HG03565 (cell line): Measurements from ENCODE around the gene CST6.
A peak's percentile ranks its signal among the peaks of the same experiment; 100 is the strongest.

Source experiments
- ATAC-seq: cut with Tn5 transposase; IDR thresholded peaks from one replicate; pipeline ENCODE4 v1.9.1; 2021; ENCODE audit warnings: mild to moderate bottlenecking, moderate library complexity; ENCODE audit not compliant: unreplicated experiment

The CST6 gene

DNA sequence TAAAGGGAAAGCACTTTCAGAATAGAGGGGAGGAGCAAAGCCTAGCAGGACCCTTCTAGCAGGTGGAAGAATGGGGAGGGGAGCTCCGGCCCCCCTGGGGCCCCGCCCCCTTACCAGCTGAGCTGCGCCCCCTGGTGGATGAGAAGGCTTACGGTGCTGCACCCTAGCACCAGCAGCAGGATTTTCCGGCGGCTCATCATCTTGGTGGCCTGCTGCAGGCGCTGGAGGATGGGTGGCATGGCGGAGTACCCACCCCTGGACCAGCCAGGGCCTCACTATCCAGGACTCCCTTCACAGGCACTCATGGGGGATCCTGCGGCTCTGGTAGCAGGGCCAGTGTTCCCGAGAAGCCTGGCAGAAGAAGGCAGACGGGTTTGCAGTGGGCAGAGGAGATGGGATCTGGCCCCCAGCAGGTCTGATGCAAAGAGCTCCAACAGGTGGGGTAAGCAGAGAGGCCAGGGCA, 33.4 kb downstream of the CST6 start:
- no peak for ATAC-seq

DNA sequence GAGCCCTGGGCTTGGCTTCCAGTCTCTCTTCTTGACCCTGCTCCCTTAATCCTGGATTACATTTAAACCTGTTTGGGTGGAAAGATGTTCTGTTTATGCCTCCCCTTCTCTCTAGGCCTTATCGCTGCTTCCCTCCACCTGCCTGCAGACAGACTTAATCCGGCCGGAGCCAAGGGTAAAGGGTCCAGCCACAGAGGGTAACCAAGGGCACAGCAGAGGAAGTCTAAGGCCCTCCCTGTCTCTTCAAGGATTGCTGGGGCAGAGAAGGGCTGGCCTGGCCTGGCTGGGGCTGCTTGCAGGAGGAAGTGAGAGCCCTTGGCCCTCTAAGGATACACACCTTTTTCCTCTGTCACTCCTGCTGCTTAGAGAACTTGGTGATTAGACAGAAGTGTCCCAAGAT, 35.1 kb downstream of the CST6 start:
- ATAC-seq: no peak

GRCh38 chr11:66047541-66048365, 35.9 kb downstream of the CST6 start:
- no peak for ATAC-seq

DNA sequence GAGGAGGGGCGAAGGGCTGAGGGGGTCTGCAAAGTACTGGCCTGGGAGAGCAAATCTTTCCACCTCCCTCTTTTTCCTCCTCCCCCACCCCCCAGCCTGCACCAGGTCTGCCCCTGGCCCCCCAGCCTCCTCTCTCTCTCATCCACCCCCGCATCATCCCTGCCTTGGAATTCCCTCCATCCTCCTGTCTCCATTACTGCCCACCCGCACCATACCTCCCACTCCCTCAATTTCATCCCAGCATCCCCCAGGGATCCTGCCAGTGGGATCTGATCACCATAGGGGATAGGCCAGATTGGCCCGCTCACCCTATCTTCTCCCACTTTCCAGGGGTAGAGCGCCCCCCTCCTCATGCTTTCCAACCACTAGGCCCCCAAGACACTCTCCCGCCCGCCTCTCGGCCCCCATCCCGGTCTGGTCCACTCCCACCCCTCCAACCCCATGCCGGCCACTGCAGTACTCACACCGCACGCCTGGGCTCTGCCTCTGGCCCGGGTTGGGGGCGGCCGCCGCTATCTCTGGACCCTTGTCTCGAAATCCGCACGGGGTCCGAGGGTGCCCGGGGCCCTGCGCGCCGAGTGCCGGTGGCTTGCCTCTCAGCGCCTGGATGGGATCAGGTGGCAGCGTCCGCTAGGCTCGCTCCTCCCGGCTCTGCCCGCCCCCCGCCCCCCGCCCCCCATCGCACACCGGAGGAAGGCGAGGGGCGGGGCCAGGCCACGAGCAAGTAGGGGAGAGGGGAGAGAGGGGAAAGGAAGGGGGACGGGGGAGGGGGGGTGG, 36.9 kb downstream of the CST6 start, which contains the start of gene GAL3ST3:
TSS of gene GAL3ST3 (minus strand) at position 615 of the 777 bp plus-strand sequence. CDS start 3,746 bp downstream, outside the sequence.
- ATAC-seq: no peak

DNA sequence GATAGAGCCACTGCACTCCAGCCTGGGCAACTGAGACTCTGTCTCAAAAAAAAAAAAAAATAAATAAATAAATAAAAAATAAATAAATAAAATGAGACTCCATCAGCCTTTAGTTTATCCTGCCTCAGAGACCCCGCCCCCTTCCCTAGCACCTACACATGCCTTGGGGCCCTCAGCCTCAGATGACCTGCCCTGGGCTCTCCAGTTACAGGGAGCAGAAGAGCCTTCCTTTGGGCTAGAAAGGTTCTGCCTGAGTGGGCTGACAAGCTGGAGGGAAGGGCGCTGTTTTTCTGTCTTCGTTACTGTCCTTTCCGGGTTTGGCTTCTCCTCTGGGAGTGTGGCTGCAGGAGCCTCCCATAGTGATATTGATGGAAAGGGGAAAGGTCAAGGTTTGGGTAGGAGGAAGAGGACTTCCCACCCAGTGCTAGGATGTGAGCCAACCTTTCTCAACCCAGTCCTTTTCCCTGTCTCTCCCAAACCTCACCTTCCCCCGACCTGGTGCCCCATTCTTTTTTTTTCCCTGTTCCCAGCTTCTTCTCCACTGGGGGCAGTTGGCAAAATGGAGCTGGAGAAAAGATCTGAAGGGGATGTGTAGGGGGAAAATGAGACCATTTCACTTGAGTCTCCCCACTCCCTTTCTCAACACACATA, 38.9 kb downstream of the CST6 start:
- ATAC-seq: no peak

GRCh38 chr11:66051371-66051765, 39.6 kb downstream of the CST6 start:
- no peak for ATAC-seq

- ATAC-seq: peak; percentile 92
Measured at GRCh38 chr11:66051766-66052663, 40.2 kb downstream of the CST6 start, which contains the start of gene SF3B2. SF3B2 (plus strand) TSS chr11:66052364; CDS start chr11:66052385, 21 bp downstream.

GRCh38 chr11:66052664-66052982, 40.8 kb downstream of the CST6 start:
- no peak for ATAC-seq

GRCh38 chr11:66055021-66055420, 43.2 kb downstream of the CST6 start:
- no peak for ATAC-seq

GRCh38 chr11:66056501-66056900, 44.7 kb downstream of the CST6 start:
- no peak for ATAC-seq

DNA sequence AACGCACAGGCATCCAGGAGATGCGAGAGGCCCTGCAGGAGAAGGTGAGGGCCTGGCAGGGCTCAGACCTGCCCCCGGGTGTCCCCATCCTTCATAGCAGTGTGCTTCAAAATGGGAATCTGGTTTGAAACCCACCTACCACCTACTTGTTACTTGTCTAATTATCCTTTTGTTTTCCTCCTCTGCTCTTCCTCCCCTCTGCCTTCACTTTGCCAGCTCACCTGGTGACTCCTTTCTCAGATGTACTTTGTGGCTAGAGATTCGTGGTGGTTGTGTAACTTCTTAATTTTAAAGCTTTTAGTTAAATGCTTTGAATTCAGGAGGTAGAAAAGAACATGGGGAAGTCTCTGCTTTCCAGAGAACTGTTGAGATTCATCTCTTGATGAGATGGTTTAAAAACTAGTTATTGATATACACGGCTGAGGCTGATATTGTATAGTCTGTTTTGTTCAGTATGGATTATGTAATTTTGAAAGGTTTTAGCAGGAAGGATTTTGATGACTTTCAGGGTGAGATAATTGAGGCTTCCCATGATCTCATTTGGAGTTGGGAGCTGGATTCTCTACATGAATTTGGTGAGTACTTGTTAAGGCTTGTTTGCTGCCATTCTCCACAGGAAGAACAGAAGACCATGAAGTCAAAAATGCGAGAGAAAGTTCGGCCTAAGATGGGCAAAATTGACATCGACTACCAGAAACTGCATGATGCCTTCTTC, 48.3 kb downstream of the CST6 start:
- ATAC-seq: no peak

DNA sequence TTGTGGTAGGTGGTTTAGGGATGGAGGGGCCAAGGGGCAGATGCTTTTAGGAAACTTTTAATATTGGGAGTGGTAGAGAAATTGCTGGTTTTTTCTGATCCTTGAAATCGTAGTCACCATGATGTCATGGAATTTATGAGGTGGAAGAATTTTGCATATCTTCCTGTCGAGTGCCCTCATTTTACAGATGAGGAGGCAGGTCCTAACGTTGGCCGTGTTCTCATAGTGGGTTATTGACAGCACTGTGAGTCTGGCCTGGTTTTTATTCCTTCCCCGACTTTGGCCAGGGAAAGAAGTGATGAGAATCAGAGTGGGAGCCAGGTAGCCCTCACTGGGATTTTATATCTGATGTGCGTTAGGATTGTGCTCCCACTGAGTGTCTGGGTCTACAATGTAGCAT, 49.5 kb downstream of the CST6 start:
- ATAC-seq: no peak

GRCh38 chr11:66062408-66062807, 50.6 kb downstream of the CST6 start:
- ATAC-seq: no peak
